GM18951 (cell line): ENCODE results near the gene DLEC1.

Experiments
- POLR2A ChIP-seq: IDR thresholded peaks from 4 replicates; pipeline ENCODE4 v1.6.1; 2011; ENCODE audit warnings: mild to moderate bottlenecking; ENCODE audit not compliant: insufficient read length, insufficient read depth; ENCODE audit errors: extremely low read depth
- in situ Hi-C: fragments of 300-500 bp; cut with MboI; formaldehyde crosslinking; loops from one replicate; pipeline ENCODE4 v1.12.0; 2022; ENCODE audit warnings: low sequenced_read_pairs, mixed read lengths, inconsistent platforms; ENCODE audit not compliant: unreplicated experiment

Gene DLEC1

DNA sequence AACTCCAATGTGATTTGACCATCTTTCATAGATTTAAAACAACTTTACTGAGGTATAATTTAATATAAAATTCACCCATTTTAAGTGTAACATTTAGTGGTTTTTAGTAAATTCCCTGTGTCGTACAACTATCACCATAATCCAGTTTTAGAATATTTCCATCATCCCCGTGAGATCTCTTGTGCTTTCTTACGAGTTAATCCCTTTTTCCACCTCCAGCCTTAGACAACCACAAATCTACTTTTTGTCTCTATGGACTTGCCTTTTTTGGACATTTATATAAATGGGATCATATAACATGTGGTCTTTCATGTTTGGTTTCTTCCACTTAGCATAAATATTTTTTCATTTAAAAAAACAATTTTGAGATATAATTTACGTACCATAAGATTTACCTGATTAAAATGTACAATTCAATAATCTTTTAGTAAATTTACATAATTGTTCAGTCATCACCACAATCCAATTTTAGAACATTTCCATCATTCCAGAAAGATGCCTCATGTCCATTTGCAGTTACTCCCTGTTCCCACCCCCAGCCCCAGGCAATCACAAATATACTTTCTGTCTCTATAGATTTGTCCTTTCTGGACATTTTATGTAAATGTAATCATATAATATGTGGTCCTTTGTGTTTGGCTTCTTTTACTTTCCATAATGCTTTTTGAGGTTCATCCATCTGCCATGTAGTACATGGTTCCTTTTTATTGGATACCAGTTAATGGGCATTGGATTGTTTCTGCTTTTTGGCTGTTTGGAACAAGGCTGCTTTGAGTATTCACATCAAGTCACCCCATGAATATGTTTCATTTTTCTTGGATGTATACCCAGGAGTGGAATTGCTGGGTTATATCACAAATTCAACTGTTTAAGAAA is 129.4 kb downstream of the DLEC1 start:
- in situ Hi-C loops, result no loop called here
- TF ChIP-seq POLR2A, result no peak

DNA sequence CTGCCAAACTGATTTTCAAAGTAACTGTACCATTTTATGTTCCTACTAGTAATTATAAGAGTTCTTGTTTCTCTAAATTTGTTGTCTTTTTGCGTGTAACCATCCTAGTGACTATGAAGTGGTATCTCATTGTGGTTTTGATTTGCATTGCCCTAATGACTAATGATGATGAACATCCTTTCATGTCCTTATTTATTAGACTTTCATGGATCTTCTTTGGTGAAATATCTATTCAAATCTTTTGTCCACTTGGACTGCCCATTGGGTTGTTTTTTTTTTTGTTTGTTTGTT is 130.0 kb downstream of the DLEC1 start:
- TF ChIP-seq POLR2A, result no peak
- in situ Hi-C loops, result no loop called here

DNA sequence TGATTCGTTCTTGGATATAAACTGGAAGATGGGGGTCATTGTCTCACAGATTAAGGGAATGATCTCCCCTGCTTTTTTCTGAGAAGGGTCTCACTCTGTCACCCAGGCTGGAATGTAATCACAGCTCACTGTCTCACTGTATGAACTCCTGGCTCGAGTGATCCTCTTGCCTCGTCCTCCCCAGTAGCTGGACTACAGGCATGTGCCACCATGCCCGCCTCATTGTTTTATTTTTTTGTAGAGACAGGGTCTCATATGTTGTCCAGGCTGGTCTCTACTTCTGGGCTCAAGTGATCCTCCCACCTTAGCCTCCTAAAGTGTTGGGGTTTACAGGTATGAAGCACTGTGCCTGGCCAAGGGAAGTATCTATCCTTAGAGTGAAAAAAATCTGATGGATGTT is 131.7 kb downstream of the DLEC1 start:
- TF ChIP-seq POLR2A, result no peak
- in situ Hi-C loops, result no loop called here

GRCh38 chr3:38171622-38172021 is 132.6 kb downstream of the DLEC1 start:
- no peak for TF ChIP-seq POLR2A
- in situ Hi-C loops, result no loop called here
